ENCODE data around the gene TMEM108.

The TMEM108 gene

DNA sequence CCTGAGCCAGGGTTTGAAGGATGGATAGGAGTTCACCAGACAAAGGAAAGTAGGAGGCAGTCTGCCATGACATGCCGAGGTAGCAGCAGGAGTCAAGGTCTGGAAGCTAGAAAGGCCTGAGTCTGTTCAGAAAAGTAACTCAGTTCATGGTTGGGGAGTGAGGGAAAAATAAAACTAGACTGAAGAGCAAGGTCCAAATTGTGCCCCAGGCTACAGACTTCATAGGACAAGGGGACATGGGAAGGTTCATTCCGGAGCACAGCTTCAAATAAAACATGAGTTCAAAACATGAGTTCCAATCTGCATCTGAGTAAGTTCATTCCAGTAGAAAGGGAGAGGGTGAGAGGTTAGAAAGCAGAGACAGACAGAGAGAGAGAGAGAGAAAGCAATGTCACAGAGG is 401.4 kb downstream of the TMEM108 start:
- no peak for DNase-seq

DNA sequence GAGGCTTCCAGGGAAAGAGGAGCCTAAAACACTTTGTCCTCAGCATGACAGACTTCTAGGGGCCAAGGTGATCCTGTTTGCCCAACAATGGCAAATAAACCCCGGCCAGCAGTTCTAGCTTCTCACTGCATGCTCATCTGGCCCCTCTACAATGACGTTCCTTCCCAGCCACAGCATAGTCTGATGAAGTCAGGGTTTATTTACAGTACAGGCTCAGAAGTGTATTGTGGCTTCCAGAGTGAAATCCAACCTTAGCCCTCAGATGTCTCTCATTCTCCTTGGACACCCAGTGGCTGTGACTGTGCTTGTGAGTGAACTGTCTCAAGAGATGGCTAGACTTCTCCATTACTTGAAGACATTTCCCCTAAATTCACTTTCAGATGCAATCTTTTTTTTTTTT is 402.5 kb downstream of the TMEM108 start:
- no peak for DNase-seq

DNA sequence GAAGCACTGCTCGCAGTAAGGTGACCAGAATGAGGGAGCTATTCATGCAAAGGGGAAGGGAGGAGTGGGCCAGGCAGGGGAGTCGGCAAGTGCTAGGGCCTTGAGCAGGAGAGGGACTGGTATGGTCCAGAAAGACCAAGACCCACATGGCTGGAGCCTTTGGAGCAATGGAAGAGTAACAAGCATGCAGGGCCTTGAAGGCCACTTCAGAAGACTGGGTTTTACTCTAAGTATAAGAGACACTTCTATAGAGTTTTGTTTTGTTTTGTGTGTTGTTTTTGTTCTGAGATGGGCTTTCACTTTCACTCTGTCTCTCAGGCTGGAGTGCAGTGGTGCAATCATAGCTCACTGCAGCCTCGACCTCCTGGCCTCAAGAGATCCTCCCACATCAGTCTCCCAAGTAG is 403.7 kb downstream of the TMEM108 start:
- no peak for DNase-seq

DNA sequence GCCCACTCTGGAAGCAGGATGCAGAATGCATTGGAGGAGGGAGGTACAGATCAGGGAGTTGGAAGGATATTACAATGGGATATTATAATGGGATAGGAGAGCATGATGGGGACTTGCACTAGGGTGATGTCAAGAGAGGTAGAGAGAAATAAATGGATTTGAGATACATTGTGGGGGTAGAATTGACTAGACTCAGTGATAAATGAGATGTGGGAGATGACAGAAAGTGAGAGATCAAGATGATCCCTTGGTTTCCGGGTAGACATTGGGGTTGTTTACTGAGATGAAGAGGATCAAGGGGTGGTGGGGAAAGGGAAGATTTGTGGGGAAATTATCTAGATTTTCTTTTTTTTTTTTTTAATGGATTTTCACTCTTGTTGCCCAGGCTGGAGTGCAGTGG is 404.3 kb downstream of the TMEM108 start:
- no peak for DNase-seq

DNA sequence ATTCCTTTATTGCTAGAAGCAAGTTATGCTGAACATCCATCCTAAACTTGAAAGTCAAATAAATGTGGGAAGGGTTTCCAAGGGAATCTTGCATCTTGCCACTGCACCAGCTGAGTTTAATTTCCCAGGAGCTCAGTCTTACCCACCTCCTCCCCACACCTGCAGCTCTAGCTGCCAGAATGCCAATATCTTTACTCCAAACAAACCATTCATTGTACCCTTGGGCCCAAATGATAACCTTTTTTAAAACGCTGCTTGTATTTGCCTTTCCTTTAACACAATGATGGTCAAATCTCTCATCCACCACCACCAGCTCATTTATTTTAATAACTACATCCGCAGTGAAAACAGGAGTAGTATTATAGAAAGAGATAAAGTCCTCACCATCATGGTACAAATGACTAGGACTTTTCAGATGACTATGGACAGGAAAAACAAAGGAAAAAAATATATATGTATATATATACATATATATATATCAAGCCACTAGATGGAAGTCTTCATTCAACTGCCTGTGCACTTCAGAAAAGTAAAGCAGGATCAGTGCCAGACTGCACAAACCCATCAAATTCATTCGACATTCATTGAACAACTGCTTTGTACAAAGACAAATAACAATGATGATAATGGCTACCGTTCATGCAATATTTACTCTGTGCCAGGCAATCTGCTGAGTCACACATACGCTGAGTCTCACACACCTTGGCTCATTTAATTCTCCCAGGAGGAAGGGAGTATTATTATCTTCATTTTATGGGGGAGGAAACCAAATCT is 405.6 kb downstream of the TMEM108 start:
- no peak for DNase-seq

DNA sequence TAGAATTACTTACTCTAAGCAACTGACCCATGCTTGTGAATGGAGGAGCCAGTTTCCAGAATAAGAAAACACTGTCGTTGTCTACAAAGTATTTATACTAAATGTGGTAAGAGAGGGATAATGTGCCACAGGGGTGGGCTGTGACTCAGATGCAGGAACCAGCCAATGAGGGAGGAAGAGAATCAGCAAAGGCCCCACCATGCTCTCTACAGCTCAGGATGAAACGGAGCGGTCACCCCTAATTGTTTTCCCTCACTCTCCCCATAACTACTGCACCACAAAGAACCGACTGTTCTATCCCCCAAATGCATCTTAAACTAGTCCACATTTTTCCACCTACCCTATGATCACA is 406.2 kb downstream of the TMEM108 start:
- no peak for DNase-seq

DNA sequence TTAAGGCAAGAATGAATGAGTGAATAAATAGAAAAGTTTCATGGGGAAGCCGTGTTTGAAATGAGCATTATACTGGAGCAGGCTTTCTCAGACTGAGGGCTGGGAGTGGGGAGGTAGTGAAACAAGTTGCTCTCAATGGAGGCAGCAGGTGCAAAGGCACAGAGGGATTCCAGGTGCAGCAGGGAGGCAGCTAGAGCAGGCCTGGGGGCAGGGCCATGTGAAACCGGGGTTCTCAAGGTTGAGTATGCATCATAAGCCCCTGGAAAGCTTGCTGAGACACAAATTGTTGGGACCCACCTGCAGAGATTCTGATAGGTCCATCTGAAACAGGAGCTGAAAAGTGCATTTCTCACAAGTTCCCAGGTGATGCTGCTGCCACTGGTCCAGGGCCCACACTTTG is 406.9 kb downstream of the TMEM108 start:
- DNase-seq = no peak
